K562 (cell line): Measurements from ENCODE around the gene PITPNC1. TPM values are rescaled to one million over a fixed set of nuclear protein-coding genes. Genes with fewer than 3 reads are reported as not detected.
A peak's percentile ranks its signal among the peaks of the same experiment; 100 is the strongest.

Experiments
- ARID2 ChIP-seq: fragments of 450-650 bp; IDR thresholded peaks from 2 replicates; pipeline ENCODE4 v1.6.1; 2017; ENCODE audit warnings: antibody characterized with exemption, mild to moderate bottlenecking
- CHD7 ChIP-seq: fragments of 200-600 bp; sonication (generic); IDR thresholded peaks from one replicate; pipeline ENCODE4 v1.6.1; 2012; ENCODE audit warnings: mild to moderate bottlenecking, low read depth, low read length, inconsistent platforms
- CREB1 ChIP-seq, 2 experiments: sonication (generic) in 1 of 2; formaldehyde crosslinking in 1 of 2; IDR thresholded peaks; 2 replicates each; pipeline versions ENCODE4 v1.6.1 to v1.8.0; 2012 to 2022; ENCODE audit warnings: inconsistent platforms in 1 of 2, mild to moderate bottlenecking in 1 of 2, missing genetic modification reagents in 1 of 2, moderate library complexity in 1 of 2
- KHSRP ChIP-seq: fragments of 450-650 bp; IDR thresholded peaks from 2 replicates; pipeline ENCODE4 v1.6.1; 2017
- LARP7 ChIP-seq: fragments of 450-650 bp; IDR thresholded peaks from 2 replicates; pipeline ENCODE4 v1.6.1; 2016
- MAFF ChIP-seq: IDR thresholded peaks from 2 replicates; pipeline ENCODE4 v1.6.1; 2012; ENCODE audit warnings: low read length, improper control_type of control experiment
- PML ChIP-seq: IDR thresholded peaks from 2 replicates; pipeline ENCODE4 v1.6.1; 2012; ENCODE audit warnings: low read length, inconsistent platforms
- SP1 ChIP-seq: sonication (generic); formaldehyde crosslinking; IDR thresholded peaks from 2 replicates; pipeline ENCODE4 v1.8.1; 2022; ENCODE audit warnings: mild to moderate bottlenecking, missing genetic modification reagents
- U2AF1 ChIP-seq: fragments of 200-400 bp; formaldehyde crosslinking; optimal IDR thresholded peaks from 2 replicates; pipeline ENCODE3; 2017; ENCODE audit warnings: mild to moderate bottlenecking, low read depth, low read length, moderate library complexity
- ZNF280B ChIP-seq: fragments of 250-450 bp; sonication (Bioruptor Pico); IDR thresholded peaks from 2 replicates; pipeline ENCODE4 v1.5.1; 2021; ENCODE audit warnings: mild to moderate bottlenecking
- polyA plus RNA-seq, 8 experiments: library from polyadenylated mRNA; depleted of rRNA in 4 of 8; stranded (reverse) in 5 of 8; unstranded in 3 of 8; fragments of >200 nt; fragmentation: Nextera tagmentation in 2 of 8; fragmentation: Illumina TruSeq in 1 of 8; extraction: Ambion mirVana in 2 of 8; extraction: Trizol in 1 of 8; gene quantifications; 2 replicates each; pipeline versions ENCODE4 v1.2.1 to v1.2.3, GENCODE V29; 2011 to 2014; ENCODE audit warnings: inconsistent platforms in 1 of 8, missing spikeins in 1 of 8
- total RNA-seq, 7 experiments: library from RNA; depleted of rRNA in 6 of 7; stranded (reverse); fragments of >200 nt in 6 of 7; fragmentation: Illumina TruSeq in 2 of 7; extraction: Trizol in 2 of 7; gene quantifications; 2 replicates each; pipeline versions ENCODE4 v1.2.1 to v1.2.3, GENCODE V29; 2011 to 2021; ENCODE audit warnings: low replicate concordance in 1 of 7
- TF ChIP-seq, protein P1 (sequence below): fragments of 250-450 bp; sonication (Bioruptor Pico); IDR thresholded peaks from 2 replicates; pipeline ENCODE4 v1.4.0; 2020; ENCODE audit warnings: mild to moderate bottlenecking, moderate library complexity, borderline replicate concordance

The PITPNC1 gene
- total and polyA plus RNA-seq, 9 of the 15 experiments (the other 6 are each of a cell fraction or from before 2014, with no cell fraction given), result 0.11 to 1.1 (median 0.65) TPM

DNA sequence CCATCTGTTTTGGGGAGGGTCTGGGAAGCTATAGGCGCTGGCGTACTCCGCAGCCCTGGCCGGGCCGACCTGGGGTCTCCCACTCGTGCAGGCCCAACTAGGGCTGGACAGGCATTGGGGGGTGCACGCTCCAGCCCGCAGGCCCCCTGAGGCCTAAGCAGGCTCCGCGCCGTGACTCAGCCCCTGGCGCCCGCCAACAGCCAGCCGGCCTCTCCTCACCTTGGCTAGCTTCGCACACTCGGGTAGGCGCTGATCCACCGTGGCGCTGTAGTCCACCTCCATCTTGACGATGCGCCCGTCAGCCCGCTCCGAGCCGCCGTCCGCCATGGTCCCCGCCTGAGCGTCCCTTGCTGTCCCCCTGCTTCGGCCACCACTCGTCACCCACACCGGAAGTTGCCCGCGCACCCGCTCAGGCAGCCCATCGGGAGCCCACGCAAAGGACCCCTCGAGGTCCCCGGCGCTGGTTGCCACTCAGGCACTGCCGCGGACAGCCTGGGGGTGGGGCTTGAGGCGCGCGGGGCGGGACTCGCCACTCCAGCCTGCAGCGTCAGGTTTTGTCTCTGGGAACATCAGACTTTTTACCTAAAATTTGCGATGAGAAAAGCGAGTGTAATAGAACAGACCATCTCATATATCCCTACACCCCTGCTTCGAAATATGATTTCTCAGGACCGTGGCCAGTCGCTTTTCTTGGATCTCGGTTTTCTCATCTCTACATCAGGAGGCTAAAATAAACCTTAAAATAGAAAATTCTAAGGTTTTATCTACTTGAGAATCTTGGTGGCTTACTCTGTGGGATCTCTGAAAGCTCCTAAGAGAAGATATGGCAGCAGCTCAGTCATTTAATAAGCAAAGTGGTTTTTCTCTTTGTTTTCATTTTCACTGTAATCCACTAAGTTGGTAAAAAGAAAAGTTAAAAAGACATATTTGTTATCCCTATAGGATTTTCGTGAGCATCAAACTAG lies 10.6 kb upstream of the PITPNC1 start, which contains the start of gene PSMD12 (continued):
- no peak for TF ChIP-seq CHD7
- 0 out of 2 replicates have a peak, but pooled peaks have one; percentile 11 for TF ChIP-seq LARP7
- peak; percentile 14; the same call in 1 of the 2 replicates for TF ChIP-seq CREB1 (IDR thresholded peaks at IDR 0.05)
- peak; percentile 68 for TF ChIP-seq CREB1 (CRISPR knock-in tag; IDR thresholded peaks at IDR 0.05)
- TF ChIP-seq SP1, result peak; percentile 91
- TF ChIP-seq U2AF1, result no peak
- no peak for TF ChIP-seq ARID2
- TF ChIP-seq, protein P1, sequence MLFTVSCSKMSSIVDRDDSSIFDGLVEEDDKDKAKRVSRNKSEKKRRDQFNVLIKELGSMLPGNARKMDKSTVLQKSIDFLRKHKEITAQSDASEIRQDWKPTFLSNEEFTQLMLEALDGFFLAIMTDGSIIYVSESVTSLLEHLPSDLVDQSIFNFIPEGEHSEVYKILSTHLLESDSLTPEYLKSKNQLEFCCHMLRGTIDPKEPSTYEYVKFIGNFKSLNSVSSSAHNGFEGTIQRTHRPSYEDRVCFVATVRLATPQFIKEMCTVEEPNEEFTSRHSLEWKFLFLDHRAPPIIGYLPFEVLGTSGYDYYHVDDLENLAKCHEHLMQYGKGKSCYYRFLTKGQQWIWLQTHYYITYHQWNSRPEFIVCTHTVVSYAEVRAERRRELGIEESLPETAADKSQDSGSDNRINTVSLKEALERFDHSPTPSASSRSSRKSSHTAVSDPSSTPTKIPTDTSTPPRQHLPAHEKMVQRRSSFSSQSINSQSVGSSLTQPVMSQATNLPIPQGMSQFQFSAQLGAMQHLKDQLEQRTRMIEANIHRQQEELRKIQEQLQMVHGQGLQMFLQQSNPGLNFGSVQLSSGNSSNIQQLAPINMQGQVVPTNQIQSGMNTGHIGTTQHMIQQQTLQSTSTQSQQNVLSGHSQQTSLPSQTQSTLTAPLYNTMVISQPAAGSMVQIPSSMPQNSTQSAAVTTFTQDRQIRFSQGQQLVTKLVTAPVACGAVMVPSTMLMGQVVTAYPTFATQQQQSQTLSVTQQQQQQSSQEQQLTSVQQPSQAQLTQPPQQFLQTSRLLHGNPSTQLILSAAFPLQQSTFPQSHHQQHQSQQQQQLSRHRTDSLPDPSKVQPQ (CRISPR knock-in tag), result no peak
- TF ChIP-seq ZNF280B (CRISPR knock-in tag), result no peak
- TF ChIP-seq KHSRP, result no peak
- TF ChIP-seq PML, result peak; percentile 27; the same call in 1 of the 2 replicates
- TF ChIP-seq MAFF, result no peak
